GM18519 (cell line): ENCODE data around the gene TTC13.
"Not testable (repeated sequence)": the region's sequence is repeated elsewhere in the genome, so short reads cannot be mapped to it uniquely, and the experiment has no call there.

ENCODE experiments used
- ATAC-seq: cut with Tn5 transposase; IDR thresholded peaks from one replicate; pipeline ENCODE4 v1.9.1; 2021; ENCODE audit warnings: mild to moderate bottlenecking, moderate library complexity; ENCODE audit not compliant: unreplicated experiment, low FRiP score

TTC13 gene

DNA sequence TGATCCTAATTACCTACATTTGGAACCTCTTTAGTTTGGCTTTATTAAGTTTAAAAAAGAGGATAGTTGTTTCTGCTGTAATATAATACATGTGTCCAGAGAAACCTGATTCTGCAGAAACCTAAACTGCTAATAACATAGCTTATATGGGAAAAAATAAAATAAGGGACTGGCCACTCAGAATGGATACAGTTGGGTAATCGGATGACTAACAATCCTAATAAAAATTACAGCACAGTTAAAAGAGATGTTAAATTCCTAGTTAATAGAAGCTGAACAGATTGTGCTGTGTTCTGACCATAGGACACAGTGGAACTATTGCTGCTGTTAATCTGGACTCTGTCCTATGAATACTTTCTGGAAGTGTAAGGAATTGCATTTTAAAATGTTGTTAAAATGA is 16.2 kb upstream of the TTC13 start:
- no peak for ATAC-seq

- no peak for ATAC-seq
These were observed 13.6 kb upstream of the TTC13 start for GRCh38 chr1:230992100-230992774.

DNA sequence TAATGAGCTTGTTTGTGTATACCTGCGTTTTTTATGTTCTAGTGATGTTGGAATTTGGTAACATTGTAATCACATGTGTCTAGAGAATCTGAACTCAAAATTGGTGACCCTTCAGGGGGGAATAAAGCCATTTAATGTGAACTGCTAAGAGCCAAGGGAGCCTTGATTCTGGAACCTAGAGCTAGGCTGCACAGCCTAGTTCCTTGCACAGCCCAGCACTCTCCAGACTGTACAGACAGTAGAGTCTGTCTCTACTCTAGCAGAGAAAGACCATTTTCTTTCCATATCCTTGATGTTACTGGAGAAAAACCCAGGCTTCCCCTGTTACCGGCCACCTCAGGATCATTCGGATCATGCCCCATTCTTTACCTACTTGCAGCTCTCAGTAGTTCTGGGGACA is 8.8 kb upstream of the TTC13 start:
- ATAC-seq, result no peak

DNA sequence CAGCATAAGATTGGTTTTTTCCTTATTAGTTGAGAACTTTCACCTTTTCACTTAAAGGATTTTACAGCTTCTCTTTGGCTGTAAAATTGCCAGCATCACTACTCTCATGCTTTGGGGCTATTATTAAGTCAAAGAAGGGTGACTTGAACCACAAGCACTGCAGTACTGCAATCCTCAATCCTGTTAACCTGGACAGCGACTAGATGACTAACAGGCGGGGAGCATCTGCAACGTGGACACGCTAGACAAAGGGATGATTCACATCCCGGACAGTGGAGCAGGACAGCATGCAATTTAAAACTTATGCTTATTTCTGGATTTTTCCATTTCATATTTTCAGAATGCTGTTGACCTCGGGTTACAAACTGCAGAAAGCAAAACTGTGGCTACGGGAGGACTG is 8.3 kb upstream of the TTC13 start:
- ATAC-seq, result no peak

DNA sequence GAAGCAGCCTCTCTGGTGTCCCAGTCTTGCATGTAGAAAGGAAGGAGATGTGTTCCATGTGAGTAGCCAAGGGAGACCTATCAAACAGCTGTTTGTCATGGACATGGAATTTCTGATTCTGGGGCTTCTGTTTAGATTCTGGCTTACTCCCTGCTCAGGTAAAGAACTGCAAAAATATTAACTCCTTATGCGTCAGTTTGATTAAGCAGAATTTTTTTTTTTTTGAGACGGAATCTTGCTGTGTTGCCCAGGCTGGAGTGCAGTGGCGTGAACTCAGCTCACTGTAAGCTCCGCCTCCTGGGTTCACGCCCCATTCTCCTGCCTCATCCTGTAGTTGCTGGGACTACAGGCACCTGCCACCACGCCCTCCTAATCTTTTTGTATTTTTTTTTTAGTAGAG is 7.0 kb upstream of the TTC13 start:
- ATAC-seq, result no peak

- not testable (repeated sequence) for ATAC-seq
These were observed 6.2 kb upstream of the TTC13 start for GRCh38 chr1:230984622-230985515.

GRCh38 chr1:230983811-230984210 is 5.2 kb upstream of the TTC13 start:
- ATAC-seq, result no peak

GRCh38 chr1:230982696-230983095 is 4.0 kb upstream of the TTC13 start:
- ATAC-seq, result no peak

DNA sequence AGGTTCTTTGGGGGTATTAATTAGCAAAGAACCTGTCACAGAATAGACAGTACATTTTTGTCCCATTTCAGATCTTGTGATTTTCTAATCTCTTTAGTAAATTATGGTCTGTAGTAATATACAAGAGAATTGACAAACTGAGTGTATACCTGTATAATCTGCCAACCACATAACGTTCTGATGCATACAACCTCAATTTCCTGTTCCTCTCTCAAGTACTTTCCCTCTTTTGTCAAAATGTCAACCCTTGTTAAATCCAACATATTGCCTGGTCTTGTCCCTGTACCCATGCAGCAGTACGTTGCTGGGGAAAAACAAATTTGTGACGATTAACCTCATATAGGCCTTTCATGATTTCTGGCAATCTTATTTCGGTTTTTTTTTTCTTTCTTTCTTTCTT is 1.3 kb upstream of the TTC13 start:
- no peak for ATAC-seq

DNA sequence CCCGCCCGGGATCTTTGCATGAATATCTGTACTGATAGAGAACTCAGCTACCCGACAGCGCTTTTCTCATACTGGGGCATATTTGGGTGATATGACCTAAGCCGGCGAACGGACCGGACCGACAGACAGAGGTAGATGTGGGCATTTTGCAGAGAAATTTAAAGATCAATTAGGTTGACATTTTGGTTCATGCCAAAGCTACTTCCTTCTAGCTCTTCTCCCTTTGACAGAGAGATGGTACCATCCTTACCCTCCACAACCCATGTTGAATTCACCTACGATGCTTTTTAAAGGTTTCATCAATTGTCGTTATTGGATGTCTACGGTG is 692 bp upstream of the TTC13 start:
- no peak for ATAC-seq

DNA sequence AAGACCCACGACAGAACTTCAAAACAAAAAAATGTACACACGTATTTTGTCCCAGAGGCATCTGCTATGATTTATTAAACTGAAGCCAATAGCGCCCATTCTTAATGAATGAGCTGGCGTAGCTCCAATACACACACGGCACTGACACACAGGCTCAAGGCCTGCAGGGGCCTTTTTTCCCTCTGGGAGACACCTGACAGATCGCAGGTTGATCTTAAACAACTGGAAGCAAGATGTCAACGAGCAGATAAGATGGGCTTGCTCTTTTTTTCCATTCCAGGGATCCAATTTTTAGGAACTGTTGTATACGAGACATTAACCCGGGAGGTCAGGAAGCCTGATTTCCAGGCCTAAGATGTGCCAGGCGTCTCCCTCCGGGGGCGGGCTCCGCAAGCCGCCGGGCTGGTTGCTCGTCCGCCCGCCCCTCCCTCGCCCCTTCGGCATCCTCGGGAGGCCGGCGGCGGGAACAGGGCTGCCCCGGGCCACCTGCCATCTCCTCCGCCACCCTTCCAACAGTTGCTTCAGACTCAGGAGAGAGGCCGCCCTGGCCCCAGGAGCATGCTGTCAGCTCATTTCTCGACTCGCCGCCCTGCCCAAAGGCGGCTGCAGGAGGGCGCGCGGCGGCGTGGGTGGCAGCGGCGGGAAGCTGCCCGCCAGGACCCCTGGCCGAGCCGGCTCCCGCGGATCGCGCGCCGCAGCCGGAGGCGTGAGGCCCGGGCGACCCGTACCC is 735 bp downstream of the TTC13 start:
- peak; percentile 4 for ATAC-seq

GRCh38 chr1:230976825-230977747 is 1.6 kb downstream of the TTC13 start:
- no peak for ATAC-seq

DNA sequence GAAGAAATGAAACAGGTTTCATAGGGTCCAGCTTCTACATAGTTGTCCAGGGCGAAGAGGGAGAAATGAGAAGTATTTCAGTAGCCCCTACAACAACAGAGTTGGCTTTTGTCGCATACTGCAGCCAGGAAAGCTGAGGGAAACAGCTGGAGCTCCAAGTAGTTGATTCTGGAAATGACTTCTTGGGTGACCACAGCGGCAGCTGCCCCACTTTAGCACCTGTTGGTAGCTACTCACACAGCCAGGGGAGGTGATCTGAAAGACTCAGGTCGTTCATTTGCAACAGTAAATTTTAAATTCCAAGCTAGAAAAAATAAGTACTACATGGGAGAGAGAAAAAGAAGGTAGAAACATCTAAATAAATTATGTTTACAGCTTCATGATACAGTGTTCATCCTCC is 2.3 kb downstream of the TTC13 start:
- no peak for ATAC-seq

- no peak for ATAC-seq
These were observed 3.0 kb downstream of the TTC13 start for GRCh38 chr1:230975636-230976035.

GRCh38 chr1:230972855-230973271 is 5.8 kb downstream of the TTC13 start:
- peak; percentile 84 for ATAC-seq

DNA sequence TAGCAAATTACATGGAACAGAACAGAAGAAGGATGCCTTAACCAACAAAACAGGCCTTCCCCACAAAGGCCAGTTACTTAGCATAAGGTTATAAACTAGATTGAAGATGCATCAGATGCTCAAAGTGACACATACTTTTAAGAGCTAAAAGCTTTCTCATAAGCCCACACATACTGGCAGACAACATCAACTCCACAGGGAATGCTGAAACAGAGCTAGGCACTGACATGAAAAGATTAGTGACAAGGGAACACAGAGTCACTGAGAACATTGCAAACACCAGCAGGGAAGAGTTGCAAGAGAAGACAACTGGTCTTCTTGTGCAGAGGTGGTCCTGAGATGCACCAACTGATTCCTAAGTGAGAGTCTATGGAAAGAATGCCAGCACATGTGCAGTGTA is 6.9 kb downstream of the TTC13 start:
- no peak for ATAC-seq

- ATAC-seq, result no peak
These were observed 8.2 kb downstream of the TTC13 start for GRCh38 chr1:230970432-230970831.

GRCh38 chr1:230966358-230966873 is 12.2 kb downstream of the TTC13 start:
- ATAC-seq, result no peak

DNA sequence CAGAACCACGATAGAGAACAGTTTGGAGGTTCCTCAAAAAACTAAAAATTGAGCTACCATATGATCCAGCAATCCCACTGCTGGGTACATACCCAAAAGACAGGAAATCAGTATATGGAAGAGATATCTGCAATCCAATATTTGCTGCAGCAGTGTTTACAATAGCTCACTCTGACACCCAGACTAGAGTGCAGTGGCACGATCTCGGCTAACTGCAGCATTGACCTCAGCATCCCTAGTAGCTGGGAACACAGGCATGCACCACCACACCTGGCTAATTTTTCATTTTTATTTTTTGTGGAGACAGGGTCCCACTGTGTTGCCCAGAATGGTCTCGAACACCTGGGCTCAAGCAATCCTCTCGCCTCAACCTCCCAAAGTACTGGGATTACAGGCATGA is 13.1 kb downstream of the TTC13 start:
- ATAC-seq, result no peak

- ATAC-seq, result no peak
These were observed 13.8 kb downstream of the TTC13 start for GRCh38 chr1:230964896-230965295.
